Left cardiac atrium (tissue), 4 donors: ENCODE measurements around the gene NRL. TPM values are rescaled to one million over a fixed set of nuclear protein-coding genes. Genes with fewer than 3 reads are reported as not detected.

Experiments
- ATAC-seq, 2 donors: fragments of 200-7000 bp; cut with Tn5 transposase; one replicate each; pipeline ENCODE4 v1.9.1; 2020; ENCODE audit warnings: mild to moderate bottlenecking in 2 of 2, moderate library complexity in 2 of 2
- DNase-seq: peaks from one replicate; pipeline ENCODE4 v3.0.0-alpha.2; 2020
- intact Hi-C, 2 donors: fragments of 100-400 bp; cut with DNase I; formaldehyde crosslinking; loops; one replicate each; pipeline versions ENCODE4 v1.14.1 to v1.15.1; 2022 to 2023
- total RNA-seq, 2 donors: library from RNA; stranded (reverse); fragmentation: NEBNext Ultra II Directional; extraction: Animal tissue kit (Norgen Biotek cat#: 25700); gene quantifications; one replicate each; pipeline ENCODE4 v1.2.1, GENCODE V29; 2021
- donor health status: DM: no; HTN: yes; CAD: no.
- donor health status: DM: no; HTN: yes; CAD: no; lungs with severe emphysema.
- donor health status: DM: yes; HTN: yes; CAD: no.
- donor health status: Dilated cardiomyopathy.

Gene NRL
- total RNA-seq, 2 donors from 2014 or later: 1.6 to 1.8 TPM

GRCh38 chr14:24074625-24075484 is 39.9 kb downstream of the NRL start:
- ATAC-seq: no peak
- no peak for DNase-seq
- intact Hi-C loops: no loop called here

GRCh38 chr14:24072881-24073877 is 41.6 kb downstream of the NRL start:
- DNase-seq: no peak
- no peak for ATAC-seq
- intact Hi-C loops: no loop called here

- intact Hi-C loops: no loop called here
- ATAC-seq (no peak), DNase-seq (no peak)
Observed at GRCh38 chr14:24072436-24072835, 42.3 kb downstream of the NRL start.

- DNase-seq (no peak), ATAC-seq (no peak)
- intact Hi-C loops: no loop called here
Observed at GRCh38 chr14:24071836-24072430, 42.8 kb downstream of the NRL start.

GRCh38 chr14:24071144-24071697 is 43.5 kb downstream of the NRL start, which contains the start of gene CPNE6:
CPNE6 (plus strand) TSS chr14:24071562; CDS start chr14:24072937, 1,375 bp downstream.
- no peak for DNase-seq
- no peak for ATAC-seq
- intact Hi-C loops: no loop called here

- intact Hi-C loops: no loop called here
- DNase-seq (no peak), ATAC-seq (no peak)
Observed at GRCh38 chr14:24070285-24071143, 44.2 kb downstream of the NRL start.

- ATAC-seq (no peak), DNase-seq (no peak)
- intact Hi-C loops: no loop called here
Observed at GRCh38 chr14:24069411-24069735, 45.4 kb downstream of the NRL start.

- DNase-seq (no peak), ATAC-seq (no peak)
- intact Hi-C loops: no loop called here
Observed at GRCh38 chr14:24068711-24069410, 45.9 kb downstream of the NRL start.

GRCh38 chr14:24067133-24068082 is 47.3 kb downstream of the NRL start:
- ATAC-seq (peak in 1 of 2 donors; percentile 50), DNase-seq (no peak)
- intact Hi-C loops: no loop called here

GRCh38 chr14:24066496-24067132 is 48.1 kb downstream of the NRL start:
- intact Hi-C loops: no loop called here
- no peak for DNase-seq
- ATAC-seq: no peak

GRCh38 chr14:24065408-24065807 is 49.3 kb downstream of the NRL start:
- DNase-seq (no peak), ATAC-seq (no peak)
- intact Hi-C loops: no loop called here

GRCh38 chr14:24064856-24065255 is 49.9 kb downstream of the NRL start:
- no peak for DNase-seq
- intact Hi-C loops: no loop called here
- ATAC-seq: no peak

- no peak for DNase-seq
- intact Hi-C loops: no loop called here
- no peak for ATAC-seq
Observed at GRCh38 chr14:24064091-24064795, 50.5 kb downstream of the NRL start.

- no peak for DNase-seq
- intact Hi-C loops: no loop called here
Observed at GRCh38 chr14:24063263-24063836, 51.4 kb downstream of the NRL start.

GRCh38 chr14:24062216-24062980 is 52.4 kb downstream of the NRL start:
- intact Hi-C loops: no loop called here
- DNase-seq (no peak), ATAC-seq (no peak)

More at GRCh38 chr14:24063263-24063836, 51.4 kb downstream of the NRL start:
- no peak for ATAC-seq
